GM19468 (cell line): ENCODE results near the gene MVB12B.

Experiments used
- ATAC-seq: cut with Tn5 transposase; IDR thresholded peaks from one replicate; pipeline ENCODE4 v1.9.1; 2021; ENCODE audit warnings: mild to moderate bottlenecking, moderate library complexity, moderate number of reproducible peaks; ENCODE audit not compliant: unreplicated experiment; ENCODE audit errors: extremely low read depth

MVB12B gene

DNA sequence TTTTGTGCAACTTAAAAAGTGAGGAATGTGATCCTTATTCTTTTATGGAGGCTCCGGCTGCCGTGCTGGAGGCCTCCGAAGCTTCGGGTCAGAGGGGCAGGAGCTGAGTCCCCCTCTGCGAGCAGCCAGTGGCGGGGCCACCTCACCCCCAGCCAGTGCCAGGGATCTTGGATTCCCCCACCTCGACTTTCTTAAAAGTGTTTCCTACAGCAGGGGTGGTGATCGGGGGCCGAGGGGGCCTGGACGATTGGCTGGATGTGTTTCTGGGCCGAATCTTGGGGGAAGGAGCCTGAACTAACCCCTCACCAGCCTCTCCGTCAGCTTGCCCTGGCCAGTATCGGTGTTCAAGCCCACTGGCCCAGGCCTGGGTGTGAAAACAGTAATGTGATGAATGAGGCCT is 194.9 kb downstream of the MVB12B start:
- no peak for ATAC-seq

DNA sequence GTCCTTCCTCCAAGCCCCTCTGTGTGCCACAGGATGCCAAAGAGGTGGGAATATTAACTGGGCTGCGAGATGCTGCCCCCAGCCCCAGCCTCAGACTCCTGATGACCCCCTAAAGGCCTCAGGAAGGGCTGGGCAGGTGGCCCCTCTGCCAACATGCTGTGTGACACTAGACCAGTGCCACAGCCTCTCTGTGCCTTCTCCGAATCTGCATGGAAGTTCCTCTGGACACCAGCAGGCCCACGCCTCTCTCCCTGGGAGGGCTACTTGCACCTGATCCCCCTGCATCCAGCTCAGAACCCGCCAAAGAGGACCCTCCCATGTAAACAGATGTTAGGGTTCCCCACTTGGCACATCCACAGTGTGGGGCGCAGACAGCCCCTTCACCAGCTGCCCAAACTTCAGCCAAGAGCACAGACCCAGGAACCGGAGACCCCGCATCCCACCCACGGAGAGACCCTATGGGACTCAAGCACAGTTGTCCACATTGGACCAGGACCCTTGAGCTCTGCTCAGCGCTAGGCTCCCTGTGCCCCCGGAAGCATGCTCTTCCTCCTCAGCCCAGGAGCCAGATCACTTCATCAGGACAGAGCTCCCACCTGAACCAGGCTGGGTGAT is 195.5 kb downstream of the MVB12B start:
- no peak for ATAC-seq

DNA sequence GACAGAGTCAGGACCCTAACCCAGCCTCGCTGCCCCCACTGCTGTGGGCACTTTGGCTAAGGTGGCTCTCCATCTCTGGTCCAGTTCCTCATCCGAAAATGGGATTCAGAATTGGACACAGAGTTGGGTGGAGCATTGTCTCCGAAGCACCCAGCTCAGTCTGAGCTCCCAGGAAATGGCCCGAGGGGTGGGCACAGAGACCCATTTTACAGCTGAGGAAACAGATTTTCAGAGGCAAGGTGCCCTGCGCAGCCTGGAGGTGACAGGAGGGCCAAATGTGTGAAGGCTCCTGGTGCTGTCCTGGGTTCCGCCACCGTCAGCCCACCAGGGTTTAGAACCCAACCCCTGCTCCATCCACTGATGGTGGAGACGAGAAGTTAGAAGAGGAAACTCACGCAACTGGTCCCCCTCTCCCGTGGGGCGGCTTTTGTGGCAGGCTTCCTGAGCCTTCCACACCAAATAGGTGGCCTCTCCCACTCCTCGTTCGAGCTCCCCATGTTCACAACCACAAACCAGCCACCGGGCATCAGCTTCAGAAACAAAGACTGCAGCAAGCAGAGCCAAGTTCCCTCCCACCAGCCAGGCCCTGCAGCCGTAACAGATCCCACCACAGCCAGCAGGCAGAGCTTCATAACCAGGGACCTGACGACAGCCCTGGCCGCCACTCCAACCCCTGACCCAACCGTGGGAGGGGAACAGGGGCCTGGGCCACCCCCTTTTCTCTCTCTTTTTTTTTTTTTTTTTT is 196.2 kb downstream of the MVB12B start:
- no peak for ATAC-seq

- no peak for ATAC-seq
These were observed 197.0 kb downstream of the MVB12B start for GRCh38 chr9:126523611-126524111.

DNA sequence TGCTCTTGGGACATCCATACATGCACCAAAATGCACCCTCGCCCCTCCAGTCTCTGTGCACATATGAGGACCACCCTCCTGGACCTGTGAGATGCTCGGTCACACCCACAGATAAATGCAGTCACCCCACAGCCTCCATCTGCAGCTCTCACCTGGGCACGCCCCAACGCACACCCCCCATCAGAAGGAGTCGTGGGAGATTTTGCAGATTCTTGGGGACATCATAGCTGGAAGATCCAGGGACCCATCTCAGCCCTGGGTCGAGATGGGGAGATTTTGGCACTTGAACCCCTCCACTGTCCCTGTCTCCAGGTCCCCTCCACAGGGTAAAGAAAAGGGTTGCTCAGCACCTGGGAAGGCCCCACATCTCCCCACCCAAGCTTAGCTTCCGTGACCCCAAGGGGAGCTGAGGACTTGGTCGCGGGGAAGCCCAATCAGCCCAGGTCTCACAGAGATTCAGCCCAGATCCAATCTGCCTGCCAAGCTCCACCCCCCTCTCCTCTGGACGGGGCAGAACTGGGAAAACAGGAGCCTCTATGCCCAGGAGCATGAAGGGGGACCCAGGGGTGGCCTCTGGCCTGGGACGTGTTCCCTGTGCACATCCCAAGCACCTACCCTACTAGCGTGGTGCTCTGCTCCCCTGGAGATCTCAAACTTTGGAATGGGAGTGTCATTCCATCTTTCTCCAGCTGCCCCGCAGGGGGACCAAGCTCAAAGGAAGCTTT is 197.9 kb downstream of the MVB12B start:
- no peak for ATAC-seq

DNA sequence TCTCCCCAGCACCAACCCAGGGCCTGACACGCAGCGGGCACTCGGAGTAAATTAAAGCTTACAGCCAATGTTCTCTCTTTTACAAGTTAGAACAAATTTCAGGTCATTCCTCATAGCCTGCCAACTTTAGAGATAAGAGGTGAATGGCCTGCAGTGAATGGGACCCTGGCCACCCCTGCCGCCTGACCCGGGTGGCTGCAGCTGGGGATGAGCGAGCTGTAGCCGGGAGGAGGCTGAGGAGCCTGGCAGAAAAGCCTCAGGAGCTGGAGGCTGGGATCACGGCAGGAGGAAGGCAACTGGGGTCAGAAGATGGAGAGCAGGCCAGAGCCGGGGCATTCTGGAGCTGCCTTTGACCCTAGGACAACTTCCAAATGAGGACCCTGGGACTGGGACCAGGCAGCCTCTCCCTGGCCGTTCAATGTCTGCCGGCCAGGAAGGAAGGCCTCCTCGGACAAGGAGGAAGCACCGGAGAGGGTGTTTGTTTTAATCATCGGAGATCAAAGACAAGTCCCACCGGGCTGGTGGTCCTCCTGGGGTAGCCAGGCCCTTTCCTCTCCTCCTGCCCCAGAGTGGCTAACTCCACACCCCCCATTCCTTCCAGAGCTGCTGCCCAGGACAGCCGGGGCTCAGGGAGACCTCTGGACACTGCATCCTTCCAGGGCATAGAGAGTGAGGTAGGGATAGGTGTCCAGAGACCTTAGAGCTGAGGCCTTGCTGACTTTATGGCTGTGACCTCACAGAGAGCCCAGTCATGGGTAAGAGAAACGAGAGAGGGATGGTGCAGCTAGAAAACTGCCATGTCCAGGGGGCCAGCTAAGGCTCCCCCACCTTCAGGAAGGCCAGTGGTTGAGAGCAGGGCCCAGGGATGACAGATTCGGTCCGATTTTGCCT is 199.8 kb downstream of the MVB12B start:
- ATAC-seq: no peak

DNA sequence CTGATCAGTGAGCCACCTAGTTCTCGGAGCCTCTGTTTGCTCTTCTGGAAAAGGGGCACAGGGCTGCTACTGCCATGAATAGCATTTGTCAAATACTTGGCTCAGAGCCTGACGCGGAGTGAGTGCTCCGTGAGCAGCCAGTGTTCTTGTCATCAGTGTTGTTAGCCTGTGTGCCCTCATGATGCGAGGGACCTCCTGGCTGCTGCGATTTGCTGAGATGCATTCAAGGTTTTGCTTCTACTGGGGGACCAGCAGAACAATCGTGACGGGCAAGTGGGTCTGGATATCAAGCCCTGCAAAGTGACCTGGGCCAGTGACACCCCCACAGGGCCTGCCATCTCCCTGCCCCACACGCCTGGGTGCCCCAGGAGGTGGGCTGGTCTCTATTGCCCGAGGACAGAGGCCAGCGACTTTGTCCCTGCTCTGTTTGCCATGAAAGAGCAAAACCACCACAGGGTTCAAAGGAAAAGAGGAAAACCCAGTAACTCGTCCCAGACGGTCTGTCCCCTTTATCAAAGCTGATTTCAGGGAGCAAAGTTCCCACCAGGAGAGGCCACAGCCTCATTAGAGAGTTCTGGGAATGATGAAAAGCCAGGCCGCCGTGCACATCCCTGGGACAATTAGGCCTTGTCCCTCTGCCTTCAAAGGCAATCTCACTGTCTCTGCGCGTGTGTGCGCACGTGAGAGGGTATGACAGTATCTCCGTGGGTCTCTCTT is 200.6 kb downstream of the MVB12B start:
- no peak for ATAC-seq

GRCh38 chr9:126528111-126528510 is 201.5 kb downstream of the MVB12B start:
- no peak for ATAC-seq

GRCh38 chr9:126528915-126529314 is 202.3 kb downstream of the MVB12B start:
- no peak for ATAC-seq

DNA sequence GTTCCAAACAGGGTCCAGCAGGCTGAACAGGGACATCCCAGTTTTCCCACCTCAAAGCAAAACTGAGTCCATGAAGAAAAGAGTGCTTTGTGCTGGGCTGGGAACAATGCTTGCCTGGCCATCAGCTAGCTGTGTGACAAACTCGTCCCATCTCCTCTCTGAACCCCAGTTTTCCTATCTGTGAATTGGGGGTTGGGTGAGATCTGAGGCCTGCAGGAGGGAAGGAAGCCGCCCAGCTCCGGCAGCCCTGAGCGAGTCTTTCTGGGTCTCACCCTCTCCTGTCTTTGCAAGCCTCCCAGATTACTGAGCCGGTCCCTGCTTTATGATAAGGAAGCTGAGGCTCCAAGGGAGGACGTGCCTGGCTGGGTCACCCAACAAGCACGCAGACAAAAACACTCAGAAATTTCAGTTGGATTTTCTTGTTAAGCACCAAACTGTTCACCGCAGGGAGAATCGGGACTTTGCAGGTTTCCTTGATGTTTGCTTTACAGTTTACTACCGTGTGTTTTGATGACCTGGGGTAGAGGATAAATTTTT is 204.5 kb downstream of the MVB12B start:
- no peak for ATAC-seq

DNA sequence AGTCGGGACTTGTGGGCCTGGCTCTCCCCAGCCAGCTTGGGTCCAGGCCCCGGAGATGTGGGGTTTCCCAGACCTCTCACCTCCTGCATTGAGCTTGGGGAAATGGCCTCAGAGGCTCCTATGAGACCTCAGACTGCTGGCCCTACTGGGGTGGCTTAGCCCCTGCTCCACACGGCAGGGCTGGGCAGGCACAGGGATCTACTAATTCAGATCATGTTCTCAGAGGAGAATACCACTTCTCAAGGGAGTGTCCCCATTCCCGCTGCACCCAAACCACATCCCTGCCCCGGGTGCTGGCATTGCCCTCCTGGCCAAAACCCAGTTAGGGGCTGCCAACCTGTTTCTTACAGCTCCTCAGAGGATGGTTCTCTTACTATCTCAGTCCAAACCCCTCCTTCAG is 205.0 kb downstream of the MVB12B start:
- ATAC-seq: no peak

- ATAC-seq: no peak
These were observed 205.4 kb downstream of the MVB12B start for GRCh38 chr9:126532019-126532462.

DNA sequence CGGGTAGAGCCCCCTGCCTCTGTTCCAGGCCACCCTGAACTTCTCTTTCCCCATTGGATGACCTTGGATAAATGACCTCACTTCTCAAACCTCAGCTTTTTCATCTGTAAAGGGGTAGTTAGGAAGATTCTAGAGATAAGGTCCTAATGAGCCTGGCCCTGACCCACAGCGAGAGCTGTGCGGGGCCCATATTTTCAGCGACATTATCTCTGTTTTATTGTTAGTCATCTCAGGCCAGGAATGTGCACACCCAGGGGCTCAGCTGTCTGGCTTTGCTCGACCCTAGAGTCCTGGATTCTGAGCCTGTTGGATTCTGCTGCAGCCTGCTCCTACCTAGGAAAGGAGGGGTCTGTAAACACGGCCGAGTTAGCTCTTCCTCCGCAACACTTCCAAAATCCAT is 205.9 kb downstream of the MVB12B start:
- no peak for ATAC-seq

- no peak for ATAC-seq
These were observed 206.6 kb downstream of the MVB12B start for GRCh38 chr9:126532951-126533925.

DNA sequence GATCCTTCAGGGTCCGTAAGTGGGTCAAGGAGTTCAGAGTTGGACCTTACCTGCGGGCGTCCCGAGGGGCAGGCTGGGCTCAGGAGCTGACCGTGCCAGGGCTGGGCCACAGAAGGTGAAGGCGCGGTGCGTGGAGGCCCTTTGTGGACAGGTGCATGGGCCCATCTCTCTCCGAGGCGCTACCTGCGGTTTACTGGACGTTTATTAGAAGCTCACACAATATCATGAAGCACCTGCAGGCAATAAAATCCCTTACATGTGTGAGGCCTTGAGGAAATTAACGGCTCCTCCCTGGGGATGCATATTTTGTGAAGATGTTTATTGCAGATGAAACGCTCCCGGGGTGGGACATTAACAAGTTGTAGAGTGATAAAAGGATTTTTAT is 207.3 kb downstream of the MVB12B start:
- ATAC-seq: no peak

DNA sequence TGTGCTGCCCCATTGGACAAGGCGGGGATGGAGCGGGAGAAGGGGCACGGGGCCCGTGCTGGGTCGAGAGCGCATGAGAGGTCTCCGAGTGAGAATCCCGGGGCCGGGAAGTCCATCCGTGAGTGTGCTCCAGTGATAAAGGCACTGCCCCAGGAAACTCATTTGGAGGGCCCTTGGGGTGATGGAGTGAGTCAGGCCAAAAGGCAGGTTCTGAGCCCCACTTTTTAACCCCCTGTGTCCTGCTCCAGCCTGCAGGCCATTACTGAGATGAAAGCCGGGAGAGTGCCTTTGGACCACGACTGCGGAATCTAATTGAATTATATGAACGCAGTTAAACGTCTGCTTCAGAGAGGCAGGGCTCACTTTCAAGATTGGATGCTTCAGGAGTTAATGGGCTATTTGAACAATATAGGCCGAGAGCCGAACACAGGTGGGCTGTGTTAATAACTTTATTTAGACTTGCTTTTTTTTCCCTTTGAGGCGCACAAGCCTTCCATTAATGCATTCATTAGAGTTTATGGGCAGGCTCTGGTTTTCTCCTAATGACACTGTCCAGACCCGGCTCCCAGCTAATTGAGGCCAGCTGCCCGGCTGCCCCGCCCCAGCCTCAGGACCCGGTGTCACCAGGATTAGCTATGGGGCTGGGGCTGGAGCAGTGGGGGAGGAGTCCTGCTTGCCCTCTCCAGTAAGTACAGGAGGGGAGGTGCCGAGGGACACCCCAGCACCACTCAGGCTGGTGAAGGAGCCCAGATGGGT is 208.0 kb downstream of the MVB12B start:
- ATAC-seq: no peak

GRCh38 chr9:126536131-126536530 is 209.5 kb downstream of the MVB12B start:
- ATAC-seq: no peak
